Astrocyte of the cerebellum (primary cell): ENCODE measurements around the gene C19orf12.

Source experiments
- DNase-seq: peaks from one replicate; pipeline ENCODE4 v3.0.0-alpha.2; 2011; ENCODE audit warnings: low read depth
- H3K4me3 ChIP-seq: 2 replicates; pipeline ENCODE4 v1.5.1; 2011; ENCODE audit warnings: mild to moderate bottlenecking, low read depth, low read length, moderate library complexity
- in situ Hi-C: cut with HindIII; loops from 2 replicates; pipeline ENCODE4 v1.10.0; 2017; ENCODE audit warnings: low sequenced_read_pairs
- TF ChIP-seq, protein P1 (sequence below): IDR thresholded peaks from 2 replicates; pipeline ENCODE4 v1.5.1; 2012; ENCODE audit warnings: low read length, low read depth, moderate library complexity, mild to moderate bottlenecking; ENCODE audit errors: missing control alignments

The C19orf12 gene

DNA sequence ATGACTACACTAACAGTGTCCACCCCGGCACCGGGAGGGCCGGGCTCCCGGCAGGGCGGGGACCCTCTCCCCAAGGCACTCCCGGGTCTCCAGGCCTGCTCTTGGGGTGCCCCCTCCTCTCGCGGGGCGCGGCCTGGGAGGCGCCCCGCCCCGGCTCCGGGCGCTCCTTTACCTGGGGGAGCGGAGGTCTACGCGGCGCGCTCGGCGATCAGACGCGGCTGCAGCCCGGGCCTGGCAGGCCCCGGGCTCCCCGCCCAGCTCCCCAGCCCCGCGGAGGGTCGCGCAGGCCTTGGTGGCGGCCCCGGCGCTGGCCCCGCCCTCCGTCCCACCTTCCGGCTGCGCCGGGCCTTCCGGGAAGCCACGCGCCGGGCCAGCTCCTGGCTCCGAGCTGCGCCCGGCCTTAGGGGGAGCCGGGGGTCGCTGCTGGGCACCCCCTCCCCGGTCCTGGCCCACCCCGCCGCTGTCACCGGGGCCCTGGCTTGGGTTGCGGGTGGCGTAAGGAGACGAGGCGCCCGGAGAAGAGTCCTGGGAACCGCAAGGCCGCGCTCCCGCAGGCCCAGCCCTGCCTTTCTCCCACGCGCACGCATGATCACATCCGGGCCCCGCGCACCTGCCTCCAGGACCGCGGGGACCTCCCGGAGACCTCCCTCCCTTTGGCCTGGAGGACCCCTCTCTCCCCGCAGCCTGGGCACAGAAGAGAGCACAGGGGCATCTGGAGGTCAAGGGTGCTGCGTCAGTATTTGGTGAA is at the start of gene C19orf12:
C19orf12 (minus strand) TSS at position 309 of the 748 bp plus-strand sequence. CDS start 6,848 bp downstream, outside the sequence.
- TF ChIP-seq, protein P1, sequence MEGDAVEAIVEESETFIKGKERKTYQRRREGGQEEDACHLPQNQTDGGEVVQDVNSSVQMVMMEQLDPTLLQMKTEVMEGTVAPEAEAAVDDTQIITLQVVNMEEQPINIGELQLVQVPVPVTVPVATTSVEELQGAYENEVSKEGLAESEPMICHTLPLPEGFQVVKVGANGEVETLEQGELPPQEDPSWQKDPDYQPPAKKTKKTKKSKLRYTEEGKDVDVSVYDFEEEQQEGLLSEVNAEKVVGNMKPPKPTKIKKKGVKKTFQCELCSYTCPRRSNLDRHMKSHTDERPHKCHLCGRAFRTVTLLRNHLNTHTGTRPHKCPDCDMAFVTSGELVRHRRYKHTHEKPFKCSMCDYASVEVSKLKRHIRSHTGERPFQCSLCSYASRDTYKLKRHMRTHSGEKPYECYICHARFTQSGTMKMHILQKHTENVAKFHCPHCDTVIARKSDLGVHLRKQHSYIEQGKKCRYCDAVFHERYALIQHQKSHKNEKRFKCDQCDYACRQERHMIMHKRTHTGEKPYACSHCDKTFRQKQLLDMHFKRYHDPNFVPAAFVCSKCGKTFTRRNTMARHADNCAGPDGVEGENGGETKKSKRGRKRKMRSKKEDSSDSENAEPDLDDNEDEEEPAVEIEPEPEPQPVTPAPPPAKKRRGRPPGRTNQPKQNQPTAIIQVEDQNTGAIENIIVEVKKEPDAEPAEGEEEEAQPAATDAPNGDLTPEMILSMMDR, result no peak
- no peak for DNase-seq
- in situ Hi-C loops, result loop anchor here (5.0 kb wide), 1 partner anchor 108 kb away; the partner anchor contains the start of gene POP4
- peak within 1 kb of the TSS; percentile 85 for H3K4me3 ChIP-seq

DNA sequence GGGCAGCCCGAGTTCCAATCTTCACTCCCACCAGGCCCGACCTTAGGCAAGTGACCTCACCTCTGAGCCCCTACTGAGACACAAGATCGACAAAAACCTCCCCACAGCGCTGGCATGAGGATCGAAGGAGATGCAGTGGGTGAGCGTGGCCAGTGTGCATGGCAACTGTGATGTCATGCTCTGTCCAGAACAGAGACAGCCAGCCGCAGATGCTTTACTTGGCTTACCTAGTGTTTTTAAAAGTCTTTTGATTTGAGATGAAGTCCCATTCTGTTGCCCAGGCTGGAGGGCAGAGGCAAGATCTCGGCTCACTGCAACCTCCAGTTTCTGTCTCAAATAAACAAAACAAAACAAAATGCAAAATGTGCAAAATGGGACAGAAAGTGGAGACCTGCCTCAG is 49.3 kb upstream of the C19orf12 start:
- H3K4me3 ChIP-seq, result no peak overlapping the region
- TF ChIP-seq, protein P1, result no peak
- in situ Hi-C loops, result no loop called here
- no peak for DNase-seq

DNA sequence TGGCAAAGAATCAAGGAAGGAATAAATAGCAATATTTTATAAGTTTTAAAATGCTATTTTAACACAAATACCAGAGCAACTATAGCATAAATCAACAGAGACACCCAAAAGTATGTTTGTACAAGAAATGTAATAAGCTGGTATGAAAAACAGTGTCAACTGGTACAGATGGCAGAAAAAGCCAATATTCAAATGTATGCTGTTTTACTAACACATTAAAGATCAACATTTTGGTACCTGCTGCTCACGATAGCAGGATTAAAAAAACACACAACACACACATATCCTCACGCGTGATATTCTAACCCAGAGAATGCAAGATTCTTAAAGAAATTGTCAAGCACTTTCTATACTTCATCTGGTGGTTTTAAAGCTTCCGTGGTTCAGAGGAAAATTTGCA is 48.1 kb upstream of the C19orf12 start:
- in situ Hi-C loops, result no loop called here
- DNase-seq, result no peak
- no peak overlapping the region for H3K4me3 ChIP-seq
- TF ChIP-seq, protein P1, result no peak

DNA sequence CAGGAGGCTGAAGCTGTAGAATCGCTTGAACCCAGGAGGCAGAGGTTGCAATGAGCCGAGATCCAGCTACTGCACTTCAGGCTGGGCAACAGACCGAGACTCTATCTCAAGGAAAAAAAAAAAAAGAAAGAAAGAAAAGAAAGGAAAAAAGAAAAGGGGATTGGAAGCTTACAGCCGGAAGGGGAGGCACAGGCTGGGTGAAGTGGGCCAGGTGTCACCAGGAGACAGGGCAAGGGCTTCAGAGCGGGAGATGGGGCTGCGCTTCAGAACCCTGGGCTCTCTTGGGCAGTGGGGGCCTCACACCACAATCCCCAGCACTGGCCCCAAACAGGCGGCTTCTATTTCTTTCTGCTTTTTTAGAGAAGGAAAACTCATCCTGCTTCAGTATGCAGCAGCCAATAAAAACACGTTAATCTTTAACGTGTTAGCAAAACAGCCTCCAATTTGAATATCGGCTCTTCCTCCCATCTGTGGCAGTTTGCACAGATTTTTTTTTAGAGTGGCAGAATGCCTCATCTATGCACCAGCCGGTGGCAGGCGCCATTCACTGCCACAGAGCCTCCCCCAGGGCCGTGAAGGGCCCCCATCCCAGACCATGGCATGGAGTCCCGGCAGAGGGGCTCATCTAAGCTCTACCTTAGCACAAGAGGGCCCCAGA is 46.6 kb upstream of the C19orf12 start:
- in situ Hi-C loops, result no loop called here
- no peak for DNase-seq
- no peak overlapping the region for H3K4me3 ChIP-seq
- TF ChIP-seq, protein P1, result no peak

DNA sequence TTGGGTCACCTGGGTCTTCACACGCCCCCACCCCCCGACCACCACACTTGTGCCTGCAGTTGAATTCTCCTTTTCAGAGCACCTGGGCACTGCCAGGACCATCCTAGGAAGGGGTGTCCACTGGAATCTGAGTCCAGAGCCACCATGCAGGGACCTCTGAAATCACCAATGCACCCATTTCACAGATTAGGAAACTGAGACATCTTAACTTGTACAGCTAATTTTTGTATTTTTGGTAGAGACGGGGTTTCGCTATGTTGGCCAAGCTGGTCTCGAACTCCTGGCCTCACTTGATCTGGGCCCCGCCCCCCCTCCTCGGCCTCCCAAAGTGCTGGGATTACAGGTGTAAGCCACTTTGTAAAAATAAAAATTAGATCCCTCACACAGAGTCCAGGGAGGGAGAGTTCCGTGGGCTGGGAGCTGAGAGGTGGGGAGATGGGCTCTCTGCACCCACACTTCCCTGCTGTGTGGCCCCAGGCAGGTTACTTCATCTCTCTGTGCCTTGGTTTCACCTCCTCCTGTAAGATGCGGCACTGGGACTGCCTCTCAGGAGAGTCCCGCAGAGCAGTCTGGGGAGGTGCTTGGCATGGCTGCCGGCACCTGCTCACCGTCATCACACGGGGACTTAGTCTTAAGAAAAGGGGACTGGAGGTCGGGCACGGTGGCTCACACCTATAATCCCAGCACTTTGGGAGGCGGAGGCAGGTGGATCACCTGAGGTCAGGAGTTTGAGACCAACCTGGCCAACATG is 45.9 kb upstream of the C19orf12 start:
- in situ Hi-C loops, result no loop called here
- TF ChIP-seq, protein P1, result no peak
- DNase-seq, result no peak
- no peak overlapping the region for H3K4me3 ChIP-seq

DNA sequence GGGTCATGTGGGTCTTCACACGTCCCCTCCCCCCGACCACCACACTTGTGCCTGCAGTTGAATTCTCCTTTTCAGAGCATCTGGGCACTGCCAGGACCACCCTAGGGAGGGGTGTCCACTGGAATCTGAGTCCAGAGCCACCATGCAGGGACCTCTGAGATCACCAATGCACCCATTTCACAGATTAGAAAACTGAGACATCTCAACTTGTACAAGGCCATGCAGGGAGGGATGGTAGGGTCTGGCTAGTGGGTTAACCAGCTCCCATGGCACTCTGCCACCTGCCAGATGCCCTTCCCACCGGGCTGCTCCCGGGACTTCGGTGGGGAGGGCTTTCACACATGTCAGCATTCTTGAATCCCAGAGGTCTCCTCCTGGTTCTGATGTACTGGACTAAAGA is 44.3 kb upstream of the C19orf12 start:
- DNase-seq, result no peak
- TF ChIP-seq, protein P1, result no peak
- in situ Hi-C loops, result no loop called here

More for the DNA sequence above, 44.3 kb upstream of the C19orf12 start:
- H3K4me3 ChIP-seq, result no peak overlapping the region
